Spleen (tissue), 7 donors: Measurements from ENCODE around the gene PSMD14.

Experiments
- CTCF ChIP-seq, 11 experiments: fragments of 200-600 bp in 7 of 11; fragments of 450-650 bp in 4 of 11; sonication (generic) in 4 of 11; IDR thresholded peaks in 8 of 11; conservative IDR thresholded peaks in 3 of 11; 1 replicate in 7 of 11; 2 replicates in 4 of 11; pipeline versions ENCODE4 v1.4.0 to v1.8.0; 2016 to 2021; ENCODE audit warnings: antibody characterized with exemption in 11 of 11, inconsistent platforms in 4 of 11, mild to moderate bottlenecking in 1 of 11
- POLR2A ChIP-seq, 3 donors: fragments of 450-650 bp; IDR thresholded peaks; one replicate each; pipeline ENCODE4 v1.5.1; 2017; ENCODE audit warnings: antibody characterized with exemption in 3 of 3, mild to moderate bottlenecking in 1 of 3
- donor health status: DM: no; HTN: no; CAD: no; lungs with moderate emphysema.
- donor health status: DM: no; HTN: no; CAD: no.
- donor health status: DM: no; HTN: no; CAD: no.

GRCh38 chr2:161391737-161392506 is 83.7 kb downstream of the PSMD14 start:
- TF ChIP-seq CTCF (IDR thresholded peaks at IDR 0.05 in 8 of 11, conservative IDR thresholded peaks at IDR 0.05 in 3 of 11) (no peak), POLR2A (IDR thresholded peaks at IDR 0.05) (no peak)
